Stimulated activated CD4-positive, alpha-beta T cell treated with anti-CD3 and anti-CD28 coated beads, Interleukin-2, amount 100 ng/mL, for 4 hours (primary cell): Measurements from ENCODE around the gene PSD4.

ENCODE experiments used
- DNase-seq: peaks from one replicate; pipeline ENCODE4 v3.0.0-alpha.2; 2020; ENCODE audit warnings: low read depth

The PSD4 gene

GRCh38 chr2:113207021-113207420 is 33.2 kb downstream of the PSD4 start:
- DNase-seq: no peak

- DNase-seq: no peak
Measured at GRCh38 chr2:113208396-113208795, 34.6 kb downstream of the PSD4 start.

DNA sequence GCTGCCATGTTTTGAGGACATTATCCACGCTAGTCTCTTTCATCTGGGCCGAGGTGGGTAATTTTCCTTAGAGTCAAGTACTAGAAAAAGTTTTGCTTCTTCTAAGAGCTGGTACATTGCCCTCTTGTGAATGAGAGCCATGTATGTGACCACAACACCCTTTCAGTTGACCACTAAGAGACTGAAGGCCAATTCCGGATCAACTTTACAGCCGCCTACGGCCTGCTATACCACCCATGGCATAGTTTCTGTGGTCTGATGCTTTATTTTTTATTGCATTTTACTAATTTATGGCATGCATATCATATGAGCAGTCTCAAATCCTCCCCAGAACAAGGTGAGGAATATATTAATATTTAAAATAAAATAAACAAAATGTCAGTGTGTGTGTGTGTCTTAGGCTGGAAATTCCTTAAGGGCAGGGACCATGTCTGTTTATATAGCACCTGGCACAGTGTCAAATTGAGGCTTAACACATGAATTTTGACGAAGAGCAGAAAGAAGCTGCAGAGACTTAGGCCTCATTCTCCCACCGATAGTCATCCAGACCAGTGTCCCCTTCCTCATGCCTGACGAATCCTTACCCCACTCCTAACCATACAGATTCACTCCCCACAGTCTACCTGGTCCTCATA is 35.4 kb downstream of the PSD4 start:
- DNase-seq: no peak

DNA sequence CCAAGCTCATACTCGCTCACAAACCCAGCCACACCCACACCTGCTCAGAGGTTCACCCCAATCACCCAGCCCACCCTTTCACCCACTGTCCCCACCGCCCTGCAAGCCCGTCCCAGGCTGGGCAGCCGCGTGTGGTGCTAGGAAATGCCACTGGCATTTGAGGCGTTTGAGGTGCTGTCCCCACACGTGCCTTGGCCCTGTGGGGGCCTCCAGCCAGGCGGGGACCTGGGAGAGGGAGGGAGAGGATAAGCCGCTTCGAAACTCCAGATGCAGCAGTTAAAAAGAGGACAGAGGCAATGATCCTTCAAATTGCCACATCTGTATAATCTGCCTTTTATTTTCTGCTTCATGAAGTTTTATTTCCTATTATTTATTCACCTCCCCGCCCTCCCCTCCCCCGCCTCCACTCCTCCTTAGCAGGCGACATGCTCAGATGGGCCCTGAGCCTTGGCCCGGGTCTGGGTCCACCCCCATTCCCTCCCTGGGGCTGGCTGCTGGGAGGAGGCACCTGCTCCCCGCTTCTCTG is 35.9 kb downstream of the PSD4 start:
- no peak for DNase-seq

- no peak for DNase-seq
Measured at GRCh38 chr2:113211226-113212105, 37.7 kb downstream of the PSD4 start.

DNA sequence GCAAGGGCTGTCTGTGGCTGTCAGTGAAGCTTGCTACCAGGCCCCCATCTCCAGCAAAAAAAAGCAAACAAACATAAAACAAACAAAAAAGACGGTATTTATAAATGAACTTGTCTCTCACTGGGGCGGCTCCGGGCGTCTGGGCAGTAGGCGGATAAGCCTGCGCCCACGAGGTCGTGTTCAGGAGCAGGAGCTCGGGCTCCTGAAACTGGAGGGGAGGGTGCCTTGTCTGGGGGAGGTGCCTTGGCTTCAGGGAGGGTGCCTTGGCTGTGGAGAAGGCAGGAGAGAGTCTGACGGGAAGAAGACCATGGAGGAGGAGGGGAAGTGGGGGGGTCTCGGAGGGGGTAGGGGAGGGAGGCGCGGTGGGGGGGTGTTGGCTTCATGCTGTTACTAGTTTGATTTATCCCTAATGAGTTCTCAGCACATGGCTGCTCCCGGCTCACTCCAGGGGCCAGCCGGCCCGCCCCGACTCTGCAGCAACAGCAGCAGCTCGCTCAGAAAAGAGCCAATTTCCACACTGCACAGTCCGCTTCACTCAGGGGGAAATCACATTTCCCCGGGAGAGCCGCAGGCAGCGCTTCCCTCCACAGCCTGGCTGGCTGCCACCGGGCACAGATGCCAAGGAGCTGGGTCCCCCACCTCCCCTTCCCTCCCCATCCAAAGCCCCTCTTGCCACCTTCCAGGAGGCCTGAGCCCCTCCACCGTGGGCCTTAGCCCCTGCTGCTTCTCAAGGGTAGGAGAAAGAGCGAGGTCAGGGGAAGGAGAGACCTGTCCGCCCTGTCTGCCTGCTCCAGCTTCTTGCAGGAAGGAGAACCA is 38.7 kb downstream of the PSD4 start:
- DNase-seq: no peak

DNA sequence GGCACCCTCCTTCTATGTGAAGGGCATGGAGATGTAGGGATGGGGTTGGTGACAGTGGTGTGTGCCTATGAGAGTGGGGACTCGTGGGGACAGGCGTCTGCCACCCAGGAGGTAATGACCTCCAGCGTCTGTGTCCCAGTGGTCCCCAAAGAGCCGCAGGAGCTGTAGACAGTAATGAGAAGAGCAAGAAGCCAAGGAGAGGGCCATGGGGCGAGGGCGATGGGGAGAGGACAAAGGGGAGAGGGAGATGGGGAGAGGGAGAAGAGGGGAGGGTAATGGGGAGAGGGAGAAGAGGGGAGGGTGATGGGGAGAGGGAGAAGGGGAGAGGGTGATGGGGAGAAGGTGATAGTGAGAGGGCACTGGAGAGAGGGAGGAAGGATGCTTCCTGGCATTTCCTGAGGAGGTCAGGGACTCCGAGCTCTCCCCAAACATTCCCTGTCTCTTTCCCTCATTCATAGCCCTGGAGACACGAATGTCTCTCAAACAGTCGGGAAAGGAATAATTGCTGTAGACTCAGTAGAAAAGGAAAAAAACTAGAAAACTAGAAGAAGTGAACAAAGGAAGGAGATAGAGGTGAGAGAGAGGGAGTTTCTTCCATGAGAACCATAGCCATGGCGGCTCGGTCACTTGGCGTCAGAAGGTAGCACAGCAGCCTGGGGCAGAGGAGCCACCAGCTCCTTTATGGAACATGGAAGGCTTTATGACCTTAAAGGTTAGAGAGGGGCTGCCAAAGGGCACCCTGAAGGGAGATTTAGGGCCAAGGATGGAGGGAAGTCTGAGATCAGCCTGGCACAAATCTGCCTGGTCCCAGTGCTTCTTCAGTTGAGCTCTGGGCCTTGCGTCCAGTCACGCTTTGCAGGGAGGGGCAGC is 39.5 kb downstream of the PSD4 start:
- DNase-seq: no peak

- no peak for DNase-seq
Measured at GRCh38 chr2:113214141-113214540, 40.4 kb downstream of the PSD4 start.

DNA sequence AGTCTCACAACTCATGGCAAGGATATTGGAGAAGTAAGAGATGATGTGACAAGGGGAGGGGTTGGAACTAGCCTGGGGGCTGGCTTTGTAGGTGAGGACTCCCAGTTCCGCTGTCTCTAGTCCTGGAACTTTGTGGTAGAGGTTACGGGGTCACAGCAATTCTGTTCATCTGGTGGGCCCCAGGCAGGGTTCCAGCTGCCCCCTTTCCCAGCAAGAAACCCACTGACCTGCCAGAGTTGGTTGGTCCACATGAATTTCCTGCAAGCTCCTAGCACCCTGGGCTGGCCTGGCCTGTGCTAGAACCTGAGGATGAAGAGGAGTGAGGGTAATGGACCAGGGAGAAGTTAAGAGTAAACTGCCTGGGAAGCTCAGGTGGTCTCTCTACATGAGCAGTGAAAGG is 41.3 kb downstream of the PSD4 start:
- DNase-seq: no peak

DNA sequence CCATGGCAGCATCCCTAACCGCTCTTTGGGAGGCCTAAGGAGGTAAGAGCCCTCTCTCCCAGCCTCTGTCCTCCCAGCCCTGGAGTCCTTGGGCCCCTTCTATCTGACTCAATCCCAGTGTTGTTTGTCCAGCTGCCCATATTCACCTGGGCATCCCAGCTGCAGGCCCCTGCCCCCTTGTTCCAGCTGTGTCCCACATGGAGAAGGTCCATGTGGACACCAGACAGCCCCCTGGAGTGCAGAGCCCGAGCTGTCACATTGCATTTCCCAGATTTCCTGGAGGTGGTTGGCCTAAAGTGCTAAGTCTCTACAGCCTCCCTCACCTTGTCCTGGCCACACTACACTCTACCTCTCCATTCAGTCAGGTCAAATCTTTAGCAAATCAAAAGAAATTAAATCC is 42.5 kb downstream of the PSD4 start:
- DNase-seq: no peak

- no peak for DNase-seq
Measured at GRCh38 chr2:113216891-113217454, 43.2 kb downstream of the PSD4 start.

DNA sequence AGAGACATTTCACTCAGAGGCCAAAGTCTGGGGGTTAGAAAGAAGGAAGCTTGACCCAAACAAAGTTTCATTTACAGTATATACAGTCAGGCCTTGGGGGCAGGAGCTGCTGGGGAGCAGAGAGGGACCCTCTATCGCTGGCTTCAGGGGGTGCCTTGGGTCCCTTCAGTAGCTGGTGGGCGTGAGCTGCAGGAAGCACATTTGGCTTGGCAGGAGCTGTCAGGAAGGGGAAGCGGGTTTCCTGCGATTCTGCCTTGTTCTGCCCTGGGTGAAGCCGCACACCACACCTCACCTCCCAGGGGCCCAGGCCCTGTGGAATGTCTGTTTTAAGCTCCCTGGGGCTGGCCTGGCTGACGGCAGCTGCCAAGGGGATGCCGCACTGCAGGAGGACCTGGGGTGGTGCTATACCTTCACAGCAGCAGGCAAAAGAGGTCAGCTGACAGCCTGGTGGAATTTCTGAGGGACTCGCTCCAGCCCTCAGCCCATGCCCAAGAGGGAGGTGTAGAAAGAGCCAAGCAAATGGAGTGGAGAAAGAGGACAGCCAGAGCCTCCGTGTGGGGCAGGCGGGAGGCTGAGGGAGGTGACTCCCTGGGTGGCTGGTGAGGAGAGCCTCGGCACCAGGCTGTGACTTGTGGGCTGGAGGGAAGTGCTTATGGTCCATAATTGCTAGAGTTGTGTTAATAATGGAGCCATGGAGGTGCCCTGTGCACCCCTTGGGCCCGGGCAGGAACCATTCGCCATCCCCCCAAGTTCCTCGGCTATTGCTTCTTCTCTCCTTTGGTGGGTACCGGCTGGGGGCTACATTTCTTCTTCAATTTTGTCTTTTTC is 43.9 kb downstream of the PSD4 start:
- no peak for DNase-seq

GRCh38 chr2:113218283-113219091 is 44.7 kb downstream of the PSD4 start:
- no peak for DNase-seq

DNA sequence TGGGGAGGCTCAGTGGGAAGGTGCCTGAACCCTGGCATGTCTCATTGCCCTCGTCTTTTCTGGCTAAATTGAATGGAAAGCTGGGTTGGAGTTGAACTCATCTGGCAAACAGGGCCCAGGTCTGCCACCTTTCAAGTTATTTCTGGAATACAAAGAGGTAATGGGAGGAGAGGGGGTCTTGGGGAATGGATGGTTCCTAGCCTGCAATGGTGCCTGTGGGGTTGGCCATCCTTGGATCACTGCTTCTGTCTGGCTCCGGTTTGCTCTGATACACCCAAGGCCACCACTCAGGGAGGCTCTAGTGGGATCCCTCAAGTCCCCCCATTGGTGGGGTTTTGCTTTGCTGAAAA is 45.3 kb downstream of the PSD4 start:
- no peak for DNase-seq

DNA sequence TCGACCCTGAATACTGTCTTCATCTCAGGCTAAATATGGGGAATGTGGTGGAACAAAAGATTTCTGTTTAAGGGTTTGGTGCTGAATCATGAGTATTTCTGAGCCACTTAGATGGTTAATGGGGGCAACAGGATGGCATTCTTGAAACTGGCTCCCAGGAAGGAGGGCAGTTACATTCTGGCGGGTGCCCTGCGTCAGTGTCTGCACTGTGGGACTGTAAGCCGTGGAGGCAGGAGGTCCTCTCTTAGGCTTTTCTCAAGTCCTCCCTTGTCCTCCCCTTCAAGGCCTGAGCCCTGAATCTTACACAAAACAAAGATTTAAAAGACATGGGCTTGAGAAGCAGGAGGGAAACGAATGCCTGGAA is 45.7 kb downstream of the PSD4 start:
- no peak for DNase-seq

DNA sequence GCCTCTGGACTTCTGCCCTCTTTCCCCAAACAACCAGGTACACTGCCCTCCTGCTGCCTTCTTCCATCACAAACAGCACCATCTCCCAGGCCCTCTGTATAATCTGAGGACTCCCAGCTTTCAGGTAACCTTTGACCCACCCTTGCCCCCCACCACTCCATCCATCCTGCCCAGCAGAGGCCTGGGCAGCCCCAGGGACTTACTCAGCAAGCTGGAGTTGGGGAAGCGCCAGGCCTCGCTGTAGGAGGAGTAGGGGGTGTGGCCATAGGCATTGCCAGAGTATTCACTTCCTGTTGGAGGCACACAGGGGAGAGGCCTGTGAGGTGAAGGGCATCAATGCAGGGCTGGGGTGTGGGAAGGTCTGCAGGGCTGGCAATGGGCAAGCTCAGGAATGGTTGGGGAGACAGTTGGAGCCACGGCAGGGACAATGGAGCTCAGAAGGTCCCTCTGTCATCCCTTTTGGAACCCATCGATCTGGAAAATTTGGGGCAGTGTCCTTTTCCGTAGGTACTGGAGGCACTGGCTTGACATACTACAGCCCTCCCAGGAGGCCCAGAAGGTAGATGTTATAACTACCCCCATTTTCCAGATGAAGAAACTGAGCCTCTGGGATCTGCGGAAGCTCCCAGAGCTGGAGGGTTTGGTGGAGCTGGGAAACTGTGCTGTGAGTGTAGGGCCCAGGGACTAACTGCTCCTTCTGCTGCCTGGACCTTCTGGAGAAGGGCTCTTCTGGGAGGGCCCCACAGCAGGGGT is 46.3 kb downstream of the PSD4 start:
- no peak for DNase-seq

DNA sequence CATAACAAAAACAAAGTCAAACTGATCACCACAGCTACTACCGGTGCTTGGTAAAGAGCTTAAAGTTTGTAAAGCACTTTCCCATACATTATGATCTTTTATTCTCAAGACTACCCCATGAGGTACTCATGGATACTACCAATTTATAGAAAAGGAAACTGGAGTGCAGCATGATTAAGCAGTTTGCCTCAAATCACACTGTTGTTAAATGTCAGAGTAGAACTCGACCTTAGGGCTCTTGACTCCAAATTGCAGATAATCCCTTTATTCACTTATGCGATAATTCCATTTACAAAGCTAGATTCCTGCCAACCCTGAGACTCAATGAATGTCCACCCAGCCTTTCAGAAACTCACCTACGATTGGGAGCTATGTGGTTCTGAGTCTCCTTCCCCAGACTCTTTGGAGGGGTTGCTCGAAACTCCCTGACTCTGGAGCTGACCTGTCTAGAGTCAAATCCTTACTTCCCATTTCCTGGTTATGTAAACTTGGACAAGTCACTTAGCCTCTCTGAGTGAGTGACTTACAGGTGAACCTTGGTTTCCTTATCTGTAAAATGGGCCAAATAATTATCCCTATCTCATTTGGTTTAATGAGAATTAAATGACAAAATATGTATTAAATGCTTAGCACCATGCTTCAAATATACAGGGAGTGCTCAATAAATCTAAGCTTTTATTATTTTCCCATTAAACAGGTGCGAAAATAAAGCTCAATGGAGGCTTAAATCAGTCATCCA is 47.4 kb downstream of the PSD4 start:
- DNase-seq: no peak

- no peak for DNase-seq
Measured at GRCh38 chr2:113221846-113222245, 48.1 kb downstream of the PSD4 start.
